ENCODE data around the gene TLE3.

The TLE3 gene

DNA sequence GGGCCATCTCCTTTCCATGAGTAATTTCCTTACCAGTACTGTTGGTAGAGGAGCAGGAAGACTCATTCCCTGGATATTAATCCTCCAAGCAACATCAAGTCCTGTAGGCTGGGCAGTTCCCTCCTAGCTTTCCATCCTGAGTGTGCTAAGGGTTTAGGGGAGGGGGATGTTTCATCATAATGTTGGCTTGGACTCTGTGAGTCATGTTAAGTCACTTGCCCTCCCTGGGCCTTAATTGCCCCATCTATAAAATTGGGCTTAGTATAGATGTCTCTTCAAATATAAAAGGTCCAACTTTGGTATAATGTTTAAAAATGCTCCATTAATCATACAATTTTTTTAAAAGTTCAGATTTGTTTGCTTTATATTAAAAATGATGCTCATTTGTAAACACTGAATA is 52.7 kb downstream of the TLE3 start:
- peak; percentile 18 for DNase-seq (ENCODE audit: low read depth)
- H3K4me3 ChIP-seq (ENCODE audit: control insufficient read depth, low read depth, low read length): no peak overlapping the region
- no peak for TF ChIP-seq CTCF (IDR thresholded peaks at IDR 0.05; ENCODE audit: control insufficient read depth, insufficient read depth, low read depth, low read length, missing control alignments)

DNA sequence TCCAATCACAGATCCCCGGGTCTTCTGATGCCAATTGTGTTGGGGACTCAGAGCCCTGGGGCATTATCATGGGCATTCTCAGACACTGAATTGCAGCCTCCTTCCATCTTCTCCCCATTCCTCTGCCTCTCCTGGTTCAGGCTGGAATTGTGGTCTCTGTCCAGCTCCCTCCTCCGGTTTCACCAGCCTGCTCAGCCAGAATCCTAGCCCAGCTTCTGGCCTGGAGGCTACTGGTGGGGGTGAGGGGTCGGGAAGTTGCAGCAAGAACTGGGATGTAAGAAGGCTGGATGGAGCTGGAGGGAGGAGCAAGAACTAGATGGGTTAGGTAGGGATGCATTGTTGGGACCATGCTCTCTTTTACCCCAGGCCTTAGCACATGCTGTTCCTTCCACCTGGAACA is 53.5 kb downstream of the TLE3 start:
- no peak for TF ChIP-seq CTCF (IDR thresholded peaks at IDR 0.05; ENCODE audit: control insufficient read depth, insufficient read depth, low read depth, low read length, missing control alignments)
- H3K4me3 ChIP-seq (ENCODE audit: control insufficient read depth, low read depth, low read length): no peak overlapping the region

GRCh38 chr15:70043590-70043989 is 54.1 kb downstream of the TLE3 start:
- no peak overlapping the region for H3K4me3 ChIP-seq (ENCODE audit: control insufficient read depth, low read depth, low read length)
- no peak for DNase-seq (ENCODE audit: low read depth)
- TF ChIP-seq CTCF (IDR thresholded peaks at IDR 0.05; ENCODE audit: control insufficient read depth, insufficient read depth, low read depth, low read length, missing control alignments): no peak

More for the DNA sequence above, 53.5 kb downstream of the TLE3 start:
- no peak for DNase-seq (ENCODE audit: low read depth)

DNA sequence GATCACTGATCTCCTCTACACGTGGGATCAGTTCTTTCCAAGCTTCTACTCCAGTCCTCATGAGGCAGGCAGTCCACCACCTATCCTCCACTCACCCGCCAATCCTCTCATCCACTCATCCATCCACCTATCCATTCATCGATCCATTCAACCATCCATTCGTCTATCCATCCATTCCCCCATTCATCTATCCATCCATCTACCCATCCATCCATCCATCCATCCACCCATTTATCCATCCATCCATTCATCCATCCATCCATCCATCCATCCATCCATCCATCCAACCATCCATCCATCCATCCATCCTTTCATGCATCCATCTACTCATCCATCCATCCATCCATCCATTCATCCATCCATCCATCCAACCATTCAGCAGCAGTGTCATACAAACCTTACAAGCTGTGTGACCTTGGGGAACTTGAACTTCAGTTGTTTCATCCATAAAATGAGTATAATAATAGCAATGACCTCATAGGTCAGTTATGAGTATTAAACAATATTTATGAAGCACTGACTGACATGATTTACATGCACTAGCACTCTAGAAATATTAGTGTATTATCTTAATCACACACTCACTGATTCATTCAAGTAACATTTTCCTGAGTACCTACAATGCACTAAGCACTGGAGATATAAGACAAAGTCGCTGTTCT is 55.0 kb downstream of the TLE3 start:
- no peak overlapping the region for H3K4me3 ChIP-seq (ENCODE audit: control insufficient read depth, low read depth, low read length)
- TF ChIP-seq CTCF (IDR thresholded peaks at IDR 0.05; ENCODE audit: control insufficient read depth, insufficient read depth, low read depth, low read length, missing control alignments): no peak
- no peak for DNase-seq (ENCODE audit: low read depth)

DNA sequence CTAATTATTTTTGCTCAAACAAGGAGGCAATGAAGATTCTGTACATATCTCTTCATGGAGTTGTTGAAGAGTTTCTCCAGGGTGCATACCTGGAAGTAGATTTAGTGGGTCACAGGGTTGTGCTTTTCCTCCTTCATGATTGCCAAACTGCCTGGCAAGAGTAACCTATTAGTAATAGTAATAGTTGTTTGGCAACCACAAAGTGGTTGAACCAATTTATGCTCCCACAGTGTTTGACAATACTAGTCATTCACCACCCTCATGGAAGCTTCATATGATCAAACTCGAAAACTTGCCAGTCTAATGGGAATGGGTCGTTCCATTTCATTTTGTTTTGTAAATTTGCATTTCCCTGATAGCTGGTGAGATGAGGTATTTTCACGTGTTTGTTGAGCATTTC is 57.8 kb downstream of the TLE3 start:
- TF ChIP-seq CTCF (IDR thresholded peaks at IDR 0.05; ENCODE audit: control insufficient read depth, insufficient read depth, low read depth, low read length, missing control alignments): no peak
- DNase-seq (ENCODE audit: low read depth): no peak
- H3K4me3 ChIP-seq (ENCODE audit: control insufficient read depth, low read depth, low read length): no peak overlapping the region

- DNase-seq (ENCODE audit: low read depth): no peak
- no peak for TF ChIP-seq CTCF (IDR thresholded peaks at IDR 0.05; ENCODE audit: control insufficient read depth, insufficient read depth, low read depth, low read length, missing control alignments)
- no peak overlapping the region for H3K4me3 ChIP-seq (ENCODE audit: control insufficient read depth, low read depth, low read length)
Observed at GRCh38 chr15:70038730-70039392, 58.9 kb downstream of the TLE3 start.

All from AG09309 (cell line).